Measurements from ENCODE around the gene HOXA5.

GRCh38 chr7:27114881-27115220, 28.6 kb downstream of the HOXA5 start:
- TF ChIP-seq CTCF (IDR thresholded peaks at IDR 0.05), result no peak
- no peak for TF ChIP-seq POLR2A (IDR thresholded peaks at IDR 0.05)
